LNCaP clone FGC (cell line): ENCODE data around the gene OSBPL5.

Experiments used
- DNase-seq: peaks from one replicate; pipeline ENCODE4 v3.0.0-alpha.2; 2011; ENCODE audit warnings: low read depth
- H3K4me3 ChIP-seq: 2 replicates; pipeline ENCODE4 v1.5.1; 2011; ENCODE audit warnings: mild to moderate bottlenecking, low read depth, low read length, control low read depth
- TF ChIP-seq, protein P1 (sequence below): IDR thresholded peaks from 2 replicates; pipeline ENCODE4 v1.5.1; 2012; ENCODE audit warnings: mild to moderate bottlenecking; ENCODE audit not compliant: control insufficient read depth, insufficient read depth; ENCODE audit errors: extremely low read depth

The OSBPL5 gene

DNA sequence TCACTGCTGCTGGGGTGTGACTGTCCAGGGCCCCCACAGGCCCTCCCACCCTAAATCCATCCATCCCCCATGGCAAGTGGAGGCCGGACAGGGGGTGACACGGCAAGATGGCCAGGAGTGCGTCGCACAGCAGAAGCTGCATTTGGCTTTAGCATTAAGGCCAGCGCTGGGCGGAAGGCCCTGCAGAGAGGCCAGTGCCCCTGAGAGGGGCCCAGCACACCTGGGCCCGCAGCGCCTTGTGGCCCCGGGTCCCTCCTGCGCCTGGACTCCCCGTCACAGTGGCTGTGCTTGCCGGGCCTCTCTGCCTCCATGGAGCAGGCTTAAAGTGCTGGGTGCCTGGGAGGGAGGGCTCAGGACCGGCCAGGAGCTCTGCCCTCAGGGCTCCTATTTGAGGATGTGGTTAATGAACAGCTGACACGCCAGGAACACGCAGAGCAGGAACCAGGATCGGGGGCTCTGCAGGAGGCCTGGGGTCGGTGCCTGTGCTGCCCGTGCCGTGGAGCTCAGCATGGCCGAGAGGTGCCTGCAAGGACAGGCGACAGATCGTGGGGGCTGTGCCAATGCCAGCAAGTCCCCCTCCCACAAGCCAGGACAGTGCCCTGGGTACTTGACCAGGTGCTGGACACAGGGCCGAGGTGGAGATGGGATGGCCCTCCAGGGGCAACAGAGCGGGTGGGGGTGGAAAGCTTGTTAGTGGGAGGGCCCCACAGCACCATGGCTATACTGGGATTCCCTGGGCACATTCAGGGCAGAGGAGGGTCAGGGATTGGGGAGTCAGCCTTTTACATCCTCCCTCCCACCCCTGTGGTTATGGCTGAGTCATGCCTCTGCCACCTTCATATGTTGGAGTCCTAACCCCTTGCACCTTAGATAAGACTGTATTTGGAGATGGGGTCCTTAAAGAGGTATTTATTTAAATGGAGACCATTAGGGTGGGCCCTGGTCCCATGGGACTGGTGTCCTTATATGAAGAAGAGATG, 77.0 kb downstream of the OSBPL5 start:
- TF ChIP-seq, protein P1, sequence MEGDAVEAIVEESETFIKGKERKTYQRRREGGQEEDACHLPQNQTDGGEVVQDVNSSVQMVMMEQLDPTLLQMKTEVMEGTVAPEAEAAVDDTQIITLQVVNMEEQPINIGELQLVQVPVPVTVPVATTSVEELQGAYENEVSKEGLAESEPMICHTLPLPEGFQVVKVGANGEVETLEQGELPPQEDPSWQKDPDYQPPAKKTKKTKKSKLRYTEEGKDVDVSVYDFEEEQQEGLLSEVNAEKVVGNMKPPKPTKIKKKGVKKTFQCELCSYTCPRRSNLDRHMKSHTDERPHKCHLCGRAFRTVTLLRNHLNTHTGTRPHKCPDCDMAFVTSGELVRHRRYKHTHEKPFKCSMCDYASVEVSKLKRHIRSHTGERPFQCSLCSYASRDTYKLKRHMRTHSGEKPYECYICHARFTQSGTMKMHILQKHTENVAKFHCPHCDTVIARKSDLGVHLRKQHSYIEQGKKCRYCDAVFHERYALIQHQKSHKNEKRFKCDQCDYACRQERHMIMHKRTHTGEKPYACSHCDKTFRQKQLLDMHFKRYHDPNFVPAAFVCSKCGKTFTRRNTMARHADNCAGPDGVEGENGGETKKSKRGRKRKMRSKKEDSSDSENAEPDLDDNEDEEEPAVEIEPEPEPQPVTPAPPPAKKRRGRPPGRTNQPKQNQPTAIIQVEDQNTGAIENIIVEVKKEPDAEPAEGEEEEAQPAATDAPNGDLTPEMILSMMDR = no peak
- DNase-seq = no peak
- H3K4me3 ChIP-seq = no peak overlapping the region

DNA sequence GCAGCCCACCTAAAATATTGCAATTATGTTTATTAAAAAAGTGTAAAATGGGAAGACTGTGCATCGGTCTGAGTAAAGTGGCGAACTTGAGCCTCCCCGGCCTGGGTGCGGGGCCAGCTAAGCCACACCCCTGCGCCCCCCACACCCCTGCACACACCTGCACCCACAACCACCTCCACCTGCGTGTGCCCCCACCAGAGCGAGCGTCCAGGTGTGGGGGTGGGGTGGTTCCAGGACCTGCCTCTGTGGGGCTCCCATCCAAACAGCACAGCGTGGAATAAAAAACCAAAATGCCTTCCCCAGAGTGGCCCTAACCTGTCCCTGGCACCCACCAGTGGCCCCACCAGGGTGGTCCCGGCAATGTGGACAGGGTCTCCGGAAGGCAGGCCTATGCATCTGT, 77.7 kb downstream of the OSBPL5 start:
- H3K4me3 ChIP-seq = no peak overlapping the region
- DNase-seq = no peak
- TF ChIP-seq, protein P1 = no peak

DNA sequence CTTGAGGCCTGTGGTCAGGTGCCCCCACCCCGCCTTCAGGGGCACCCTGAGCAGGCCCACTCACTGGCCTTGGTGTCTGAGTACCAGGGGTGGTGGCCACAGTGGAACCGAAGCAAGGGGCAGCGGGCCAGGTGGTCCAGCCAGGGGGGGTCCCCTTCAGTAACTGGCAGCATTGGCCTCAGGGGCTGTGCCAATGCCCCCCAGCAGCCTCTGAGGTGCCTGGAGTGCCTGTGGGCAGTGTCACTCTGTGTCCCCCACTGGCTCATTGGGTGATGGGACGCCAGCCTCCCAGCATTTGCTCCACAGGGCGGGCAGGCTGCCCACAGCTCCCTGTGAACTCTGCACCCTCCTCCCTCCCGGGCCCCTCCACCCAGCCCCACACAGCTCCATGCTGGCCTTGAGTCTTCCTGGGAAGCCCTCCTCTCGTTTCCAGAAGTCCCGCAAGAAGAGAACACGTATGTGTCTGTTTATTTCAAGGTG, 78.4 kb downstream of the OSBPL5 start:
- DNase-seq = no peak
- H3K4me3 ChIP-seq = no peak overlapping the region
- TF ChIP-seq, protein P1 = no peak

DNA sequence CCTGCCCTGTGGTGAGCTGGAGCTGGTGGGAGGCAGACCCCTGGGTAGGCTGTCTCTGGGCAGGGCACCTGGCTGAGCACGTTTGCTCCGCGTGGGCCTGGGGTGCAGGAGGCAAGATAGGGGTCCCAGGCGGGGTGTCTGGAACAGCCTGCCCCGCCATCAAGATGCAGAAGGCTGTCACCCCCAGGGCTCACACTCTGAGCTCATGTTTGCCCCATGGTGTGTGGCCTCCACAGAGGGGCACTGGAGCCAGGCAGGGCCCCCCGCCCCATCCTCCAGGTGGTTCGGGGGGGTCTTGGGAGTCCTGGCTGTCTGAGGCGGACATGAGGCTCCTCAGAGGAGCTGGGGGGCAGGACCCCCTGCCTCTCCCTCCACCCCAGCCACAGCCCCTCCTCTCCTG, 79.0 kb downstream of the OSBPL5 start:
- H3K4me3 ChIP-seq = no peak overlapping the region
- TF ChIP-seq, protein P1 = no peak
- DNase-seq = no peak

DNA sequence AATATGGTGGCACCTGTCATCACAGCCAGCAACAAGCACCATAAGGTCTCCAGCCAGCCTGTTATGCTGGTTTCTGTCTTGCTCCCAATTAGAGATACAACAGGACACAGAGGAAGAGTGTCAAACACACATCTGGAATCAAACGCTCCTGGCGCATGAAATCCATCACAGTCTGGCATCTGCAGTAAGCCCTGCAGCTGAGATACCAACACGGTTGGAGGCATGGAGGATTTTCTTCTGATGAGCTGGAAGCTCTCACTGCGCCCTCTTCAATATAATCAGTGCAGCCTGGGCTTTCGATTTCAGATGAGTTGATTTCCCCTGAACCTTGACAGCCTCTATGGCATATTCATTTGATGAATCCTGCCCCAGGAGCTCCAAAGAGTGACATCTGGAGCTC, 80.1 kb downstream of the OSBPL5 start:
- no peak overlapping the region for H3K4me3 ChIP-seq
- TF ChIP-seq, protein P1 = no peak
- no peak for DNase-seq

DNA sequence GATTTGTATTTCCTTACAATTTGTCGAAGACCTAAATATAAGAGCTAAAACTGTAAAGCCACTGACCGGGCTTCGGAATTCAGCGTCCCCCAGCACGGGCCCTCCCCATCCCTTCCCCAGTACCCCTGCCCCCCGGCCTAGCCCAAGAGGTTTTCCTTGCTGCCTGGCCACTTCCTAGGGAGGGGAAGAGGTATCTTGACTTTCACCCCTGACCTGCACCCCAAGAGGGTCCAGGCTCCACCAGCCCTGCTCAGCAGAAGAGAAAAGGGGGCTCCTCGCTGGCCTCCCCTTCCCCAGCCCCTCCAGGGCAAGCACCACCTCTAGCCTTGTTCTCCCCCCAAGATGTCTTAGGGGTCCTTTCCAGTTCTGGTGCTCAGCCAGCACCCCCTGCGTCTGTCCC, 81.8 kb downstream of the OSBPL5 start:
- no peak overlapping the region for H3K4me3 ChIP-seq
- no peak for DNase-seq
- TF ChIP-seq, protein P1 = no peak
